Skeletal muscle cell (primary cell): Measurements from ENCODE around the gene MGAT4A.
A peak's percentile ranks its signal among the peaks of the same experiment; 100 is the strongest.
"Not testable (repeated sequence)": the region's sequence is repeated elsewhere in the genome, so short reads cannot be mapped to it uniquely, and the experiment has no call there.

ENCODE experiments used
- DNase-seq: peaks from one replicate; pipeline ENCODE4 v3.0.0-alpha.2; 2010; ENCODE audit warnings: low read depth
- H3K4me3 ChIP-seq: 2 replicates; pipeline ENCODE4 v1.5.1; 2011; ENCODE audit warnings: low read depth, mild to moderate bottlenecking, control low read depth, low read length, moderate library complexity

Gene MGAT4A

GRCh38 chr2:98761267-98761781 lies 30.4 kb upstream of the MGAT4A start:
- no peak for DNase-seq
- H3K4me3 ChIP-seq: no peak overlapping the region

GRCh38 chr2:98759827-98760625 lies 29.1 kb upstream of the MGAT4A start:
- H3K4me3 ChIP-seq: no peak overlapping the region
- no peak for DNase-seq

GRCh38 chr2:98759338-98759737 lies 28.4 kb upstream of the MGAT4A start:
- no peak for DNase-seq
- no peak overlapping the region for H3K4me3 ChIP-seq

- H3K4me3 ChIP-seq: no peak overlapping the region
- DNase-seq: peak; percentile 87
Measured at GRCh38 chr2:98757904-98758421, 27.0 kb upstream of the MGAT4A start.

- no peak for DNase-seq
- no peak overlapping the region for H3K4me3 ChIP-seq
Measured at GRCh38 chr2:98753801-98754200, 22.9 kb upstream of the MGAT4A start.

GRCh38 chr2:98752711-98753110 lies 21.8 kb upstream of the MGAT4A start:
- DNase-seq, H3K4me3 ChIP-seq: not testable (repeated sequence)

- no peak overlapping the region for H3K4me3 ChIP-seq
- no peak for DNase-seq
Measured at GRCh38 chr2:98751748-98752147, 20.8 kb upstream of the MGAT4A start.

- no peak for DNase-seq
Measured at GRCh38 chr2:98750593-98751282, 19.8 kb upstream of the MGAT4A start.

GRCh38 chr2:98749066-98749450 lies 18.1 kb upstream of the MGAT4A start:
- H3K4me3 ChIP-seq: no peak overlapping the region
- peak; percentile 10 for DNase-seq

More at GRCh38 chr2:98750593-98751282, 19.8 kb upstream of the MGAT4A start:
- H3K4me3 ChIP-seq: no peak overlapping the region

GRCh38 chr2:98748292-98749065 lies 17.5 kb upstream of the MGAT4A start:
- DNase-seq: no peak
- H3K4me3 ChIP-seq: no peak overlapping the region

GRCh38 chr2:98747888-98748287 lies 17.0 kb upstream of the MGAT4A start:
- H3K4me3 ChIP-seq: no peak overlapping the region
- DNase-seq: no peak

GRCh38 chr2:98746426-98746825 lies 15.5 kb upstream of the MGAT4A start:
- DNase-seq: no peak
- H3K4me3 ChIP-seq: no peak overlapping the region

GRCh38 chr2:98744595-98744994 lies 13.7 kb upstream of the MGAT4A start:
- DNase-seq: no peak

GRCh38 chr2:98743835-98744234 lies 12.9 kb upstream of the MGAT4A start:
- H3K4me3 ChIP-seq: no peak overlapping the region
- DNase-seq: no peak

More at GRCh38 chr2:98744595-98744994, 13.7 kb upstream of the MGAT4A start:
- H3K4me3 ChIP-seq: no peak overlapping the region

- H3K4me3 ChIP-seq: no peak overlapping the region
- DNase-seq: no peak
Measured at GRCh38 chr2:98739020-98739419, 8.1 kb upstream of the MGAT4A start.

- H3K4me3 ChIP-seq: no peak overlapping the region
- no peak for DNase-seq
Measured at GRCh38 chr2:98738304-98738703, 7.4 kb upstream of the MGAT4A start.

- no peak for DNase-seq
- no peak overlapping the region for H3K4me3 ChIP-seq
Measured at GRCh38 chr2:98737848-98738247, 6.9 kb upstream of the MGAT4A start.

- no peak for DNase-seq
- no peak overlapping the region for H3K4me3 ChIP-seq
Measured at GRCh38 chr2:98736464-98736889, 5.5 kb upstream of the MGAT4A start.

- no peak overlapping the region for H3K4me3 ChIP-seq
- DNase-seq: no peak
Measured at GRCh38 chr2:98734823-98735260, 3.9 kb upstream of the MGAT4A start.

GRCh38 chr2:98734162-98734561 lies 3.2 kb upstream of the MGAT4A start:
- no peak for DNase-seq
- no peak overlapping the region for H3K4me3 ChIP-seq
